Lower leg skin (tissue), 3 donors: ENCODE results near the gene GTF2A2.

Source experiments
- POLR2A ChIP-seq, 2 donors: fragments of 450-650 bp; IDR thresholded peaks; one replicate each; pipeline ENCODE4 v1.6.1; 2016 to 2017; ENCODE audit warnings: antibody characterized with exemption in 2 of 2, mild to moderate bottlenecking in 1 of 2, moderate library complexity in 1 of 2
- TF ChIP-seq, protein P1 (sequence below), 3 donors: fragments of 450-650 bp; IDR thresholded peaks; one replicate each; pipeline ENCODE4 v1.5.1; 2016; ENCODE audit warnings: antibody characterized with exemption in 3 of 3, mild to moderate bottlenecking in 3 of 3, moderate library complexity in 2 of 3

GRCh38 chr15:59622289-59622688, 35.0 kb downstream of the GTF2A2 start:
- TF ChIP-seq, protein P1, sequence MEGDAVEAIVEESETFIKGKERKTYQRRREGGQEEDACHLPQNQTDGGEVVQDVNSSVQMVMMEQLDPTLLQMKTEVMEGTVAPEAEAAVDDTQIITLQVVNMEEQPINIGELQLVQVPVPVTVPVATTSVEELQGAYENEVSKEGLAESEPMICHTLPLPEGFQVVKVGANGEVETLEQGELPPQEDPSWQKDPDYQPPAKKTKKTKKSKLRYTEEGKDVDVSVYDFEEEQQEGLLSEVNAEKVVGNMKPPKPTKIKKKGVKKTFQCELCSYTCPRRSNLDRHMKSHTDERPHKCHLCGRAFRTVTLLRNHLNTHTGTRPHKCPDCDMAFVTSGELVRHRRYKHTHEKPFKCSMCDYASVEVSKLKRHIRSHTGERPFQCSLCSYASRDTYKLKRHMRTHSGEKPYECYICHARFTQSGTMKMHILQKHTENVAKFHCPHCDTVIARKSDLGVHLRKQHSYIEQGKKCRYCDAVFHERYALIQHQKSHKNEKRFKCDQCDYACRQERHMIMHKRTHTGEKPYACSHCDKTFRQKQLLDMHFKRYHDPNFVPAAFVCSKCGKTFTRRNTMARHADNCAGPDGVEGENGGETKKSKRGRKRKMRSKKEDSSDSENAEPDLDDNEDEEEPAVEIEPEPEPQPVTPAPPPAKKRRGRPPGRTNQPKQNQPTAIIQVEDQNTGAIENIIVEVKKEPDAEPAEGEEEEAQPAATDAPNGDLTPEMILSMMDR (IDR thresholded peaks at IDR 0.05) = no peak
- TF ChIP-seq POLR2A (IDR thresholded peaks at IDR 0.05) = no peak
